GM23338 (cell line): ENCODE results near the gene TF. TPM values are rescaled to one million over a fixed set of nuclear protein-coding genes. Genes with fewer than 3 reads are reported as not detected.

ENCODE experiments used
- ATAC-seq: fragments of 200-7000 bp; cut with Tn5 transposase; 3 replicates; pipeline ENCODE4 v1.9.1; 2020
- DNase-seq: peaks from one replicate; pipeline ENCODE4 v3.0.0-alpha.2; 2015; ENCODE audit warnings: low spot score
- H2AFZ ChIP-seq: fragments of 200-600 bp; sonication (generic); 2 replicates; pipeline ENCODE4 v1.8.0; 2016; ENCODE audit warnings: antibody characterized with exemption, mild to moderate bottlenecking, moderate library complexity
- H3F3A ChIP-seq: fragments of 200-600 bp; sonication (generic); replicated peaks from 2 replicates; pipeline ENCODE4 v1.8.0; 2017; ENCODE audit warnings: antibody characterized with exemption, mixed run types, low read depth
- H3K27ac ChIP-seq: fragments of 200-600 bp; sonication (generic); 2 replicates; pipeline ENCODE4 v1.6.1; 2016; ENCODE audit warnings: low read depth
- H3K27me3 ChIP-seq: fragments of 200-600 bp; sonication (generic); 2 replicates; pipeline ENCODE4 v1.8.0; 2016; ENCODE audit warnings: mild to moderate bottlenecking, mixed run types, moderate library complexity; ENCODE audit not compliant: insufficient read depth
- H3K36me3 ChIP-seq: fragments of 200-600 bp; sonication (generic); 2 replicates; pipeline ENCODE4 v1.8.0; 2016; ENCODE audit warnings: mild to moderate bottlenecking; ENCODE audit not compliant: insufficient read depth
- H3K4me1 ChIP-seq: fragments of 200-600 bp; sonication (generic); 2 replicates; pipeline ENCODE4 v1.8.0; 2016; ENCODE audit warnings: mild to moderate bottlenecking, moderate library complexity; ENCODE audit not compliant: insufficient read depth
- H3K4me2 ChIP-seq: fragments of 200-600 bp; sonication (generic); 2 replicates; pipeline ENCODE4 v1.7.1; 2017; ENCODE audit warnings: mixed run types
- H3K4me3 ChIP-seq: fragments of 200-600 bp; sonication (generic); 2 replicates; pipeline ENCODE4 v1.6.1; 2016; ENCODE audit warnings: mixed run types
- H3K79me2 ChIP-seq: fragments of 200-600 bp; sonication (generic); replicated peaks from 2 replicates; pipeline ENCODE4 v1.8.0; 2017; ENCODE audit warnings: mild to moderate bottlenecking; ENCODE audit not compliant: insufficient read depth
- H3K9me2 ChIP-seq: fragments of 200-600 bp; sonication (generic); 2 replicates; pipeline ENCODE4 v1.8.0; 2017; ENCODE audit not compliant: insufficient read depth
- H4K20me1 ChIP-seq: fragments of 200-600 bp; sonication (generic); replicated peaks from 2 replicates; pipeline ENCODE4 v1.8.0; 2017; ENCODE audit warnings: mild to moderate bottlenecking; ENCODE audit not compliant: insufficient read depth
- H3K27ac Mint-ChIP-seq: 2 replicates; pipeline ENCODE4 v1.8.0; 2020; ENCODE audit warnings: inconsistent platforms, mild to moderate bottlenecking, moderate library complexity, mixed read lengths
- H3K27me3 Mint-ChIP-seq: 3 replicates; pipeline ENCODE4 v1.8.0; 2022; ENCODE audit warnings: low read depth, mild to moderate bottlenecking, moderate library complexity, mixed read lengths, inconsistent platforms; ENCODE audit not compliant: insufficient read depth, poor library complexity
- H3K36me3 Mint-ChIP-seq: 3 replicates; pipeline ENCODE4 v1.8.0; 2021; ENCODE audit warnings: low read depth, mild to moderate bottlenecking, inconsistent platforms, moderate library complexity, mixed read lengths
- H3K4me1 Mint-ChIP-seq: 3 replicates; pipeline ENCODE4 v1.8.0; 2020; ENCODE audit warnings: mild to moderate bottlenecking, inconsistent platforms, mixed read lengths
- H3K4me3 Mint-ChIP-seq: 3 replicates; pipeline ENCODE4 v1.8.0; 2021; ENCODE audit warnings: moderate library complexity, mild to moderate bottlenecking, inconsistent platforms, mixed read lengths
- H3K9me3 Mint-ChIP-seq: 3 replicates; pipeline ENCODE4 v1.8.0; 2020; ENCODE audit warnings: moderate library complexity, mild to moderate bottlenecking, inconsistent platforms, mixed read lengths
- CREB1 ChIP-seq: fragments of 250-450 bp; sonication (Bioruptor Pico); IDR thresholded peaks from 2 replicates; pipeline ENCODE4 v1.5.0; 2020; ENCODE audit warnings: low read depth, mild to moderate bottlenecking, moderate library complexity
- CTCF ChIP-seq, 2 experiments: fragments of 200-600 bp in 1 of 2; sonication (generic) in 1 of 2; conservative IDR thresholded peaks; 2 replicates each; pipeline versions ENCODE4 v1.5.1 to v1.6.1; 2016 to 2017; ENCODE audit warnings: antibody characterized with exemption in 2 of 2, low read depth in 2 of 2, mild to moderate bottlenecking in 2 of 2, moderate library complexity in 1 of 2
- ETS1 ChIP-seq: IDR thresholded peaks from 2 replicates; pipeline ENCODE4 v1.6.1; 2016; ENCODE audit warnings: antibody characterized with exemption
- JUNB ChIP-seq: IDR thresholded peaks from one replicate; pipeline ENCODE4 v1.6.1; 2016; ENCODE audit warnings: antibody characterized with exemption; ENCODE audit not compliant: unreplicated experiment
- POLR2AphosphoS5 ChIP-seq: IDR thresholded peaks from 2 replicates; pipeline ENCODE4 v1.6.1; 2016; ENCODE audit warnings: antibody characterized with exemption, low read depth
- STAT1 ChIP-seq: IDR thresholded peaks from one replicate; pipeline ENCODE4 v1.6.1; 2016; ENCODE audit warnings: antibody characterized with exemption; ENCODE audit not compliant: unreplicated experiment
- ZNF114 ChIP-seq: fragments of 250-450 bp; sonication (Bioruptor Pico); IDR thresholded peaks from 2 replicates; pipeline ENCODE4 v1.5.0; 2020; ENCODE audit warnings: mild to moderate bottlenecking, moderate library complexity
- ZNF331 ChIP-seq: fragments of 250-450 bp; sonication (Bioruptor Pico); IDR thresholded peaks from 2 replicates; pipeline ENCODE4 v1.5.0; 2020; ENCODE audit warnings: low read depth, mild to moderate bottlenecking, moderate library complexity
- polyA plus RNA-seq: library from polyadenylated mRNA; unstranded; fragments of >200 nt; fragmentation: Nextera tagmentation; extraction: Ambion mirVana; gene quantifications from 2 replicates; pipeline ENCODE4 v1.2.1, GENCODE V29; 2016
- total RNA-seq: library from RNA; depleted of rRNA; stranded (reverse); fragments of >200 nt; shearing (Covaris generic); gene quantifications from 2 replicates; pipeline ENCODE4 v1.2.3, GENCODE V29; 2014

The TF gene
- total and polyA plus RNA-seq, 2 experiments from 2014 or later, result 0.03 to 0.76 TPM

GRCh38 chr3:133782454-133782853 lies 36.3 kb downstream of the TF start:
- H3K4me1 Mint-ChIP-seq, result peaks cover 8% of the 10 kb centered on the region
- H3K27me3 Mint-ChIP-seq, result no peaks in the 10 kb centered on the region
- no peak for ATAC-seq

GRCh38 chr3:133783762-133784161 lies 37.6 kb downstream of the TF start:
- Histone ChIP-seq H4K20me1 (no peaks in the 10 kb centered on the region), H3K27ac (no peak overlapping the region), H3K4me2 (no peak overlapping the region), H3K4me1 (no peaks in the 10 kb centered on the region), H3K79me2 (no peaks in the 10 kb centered on the region), H2AFZ (no peak overlapping the region), H3K36me3 (no peaks in the 10 kb centered on the region), H3F3A (no peaks in the 10 kb centered on the region), H3K9me2 (peaks cover 8% of the 10 kb centered on the region), H3K4me3 (no peak overlapping the region), H3K27me3 (no peaks in the 10 kb centered on the region)
- peak; percentile 53 for DNase-seq
- ATAC-seq, result peak; percentile 94
- H3K4me1 Mint-ChIP-seq, result no peaks in the 10 kb centered on the region
- no peak overlapping the region for H3K4me3 Mint-ChIP-seq
- H3K36me3 Mint-ChIP-seq, result no peaks in the 10 kb centered on the region; the same call in 2 of the 3 replicates
- no peaks in the 10 kb centered on the region for H3K27me3 Mint-ChIP-seq
- H3K27ac Mint-ChIP-seq, result no peak overlapping the region
- TF ChIP-seq CTCF (conservative IDR thresholded peaks at IDR 0.05; ENCODE audit: low read depth in 2 of 2) (peak; percentile 19 to 57; a peak in 3 of 4 replicates), POLR2AphosphoS5 (no peak)
- H3K9me3 Mint-ChIP-seq, result peaks cover 17% of the 10 kb centered on the region

More at GRCh38 chr3:133782454-133782853, 36.3 kb downstream of the TF start:
- H3K4me2 ChIP-seq, result no peak overlapping the region
- no peak overlapping the region for H2AFZ ChIP-seq
- H3K36me3 ChIP-seq, result no peaks in the 10 kb centered on the region
- H3K27ac Mint-ChIP-seq, result no peak overlapping the region
- peaks cover 14% of the 10 kb centered on the region for H3K9me3 Mint-ChIP-seq
- no peaks in the 10 kb centered on the region for H4K20me1 ChIP-seq
- no peak overlapping the region for H3K27ac ChIP-seq
- H3F3A ChIP-seq, result no peaks in the 10 kb centered on the region
- peaks cover 8% of the 10 kb centered on the region for H3K9me2 ChIP-seq
- TF ChIP-seq ZNF114, result no peak
- TF ChIP-seq ETS1, result no peak
- no peak for TF ChIP-seq JUNB
- TF ChIP-seq CREB1 (CRISPR knock-in tag), result no peak
- TF ChIP-seq POLR2AphosphoS5, result no peak
- DNase-seq, result no peak
- H3K36me3 Mint-ChIP-seq, result no peaks in the 10 kb centered on the region; the same call in 2 of the 3 replicates
- H3K4me3 Mint-ChIP-seq, result no peak overlapping the region
- no peaks in the 10 kb centered on the region for H3K79me2 ChIP-seq
- H3K27me3 ChIP-seq, result no peaks in the 10 kb centered on the region
- H3K4me1 ChIP-seq, result peaks cover 6% of the 10 kb centered on the region; the same call in 1 of the 2 replicates
- H3K4me3 ChIP-seq, result no peak overlapping the region

GRCh38 chr3:133788024-133788423 lies 41.8 kb downstream of the TF start:
- Mint-ChIP-seq H3K36me3 (peaks cover 16% of the 10 kb centered on the region; the same call in 2 of the 3 replicates), H3K27ac (no peak overlapping the region), H3K9me3 (peaks cover 43% of the 10 kb centered on the region), H3K4me1 (no peaks in the 10 kb centered on the region), H3K4me3 (no peak overlapping the region), H3K27me3 (no peaks in the 10 kb centered on the region)
- no peaks in the 10 kb centered on the region for H3K79me2 ChIP-seq
- no peak overlapping the region for H3K4me3 ChIP-seq
- no peaks in the 10 kb centered on the region for H4K20me1 ChIP-seq
- peaks cover 8% of the 10 kb centered on the region for H3K36me3 ChIP-seq
- H3K27me3 ChIP-seq, result no peaks in the 10 kb centered on the region
- DNase-seq, result no peak
- no peak overlapping the region for H2AFZ ChIP-seq
- H3K27ac ChIP-seq, result no peak overlapping the region
- H3K4me2 ChIP-seq, result no peak overlapping the region
- no peaks in the 10 kb centered on the region for H3K4me1 ChIP-seq
- no peaks in the 10 kb centered on the region for H3F3A ChIP-seq
- no peak for ATAC-seq
- H3K9me2 ChIP-seq, result peaks cover 8% of the 10 kb centered on the region; the same call in 1 of the 2 replicates
- TF ChIP-seq JUNB, result no peak
- no peak for TF ChIP-seq ZNF331 (CRISPR knock-in tag)
- TF ChIP-seq STAT1, result no peak
